Testis (tissue), 2 donors: ENCODE results near the gene WFDC5.

Source experiments
- CTCF ChIP-seq, 3 experiments: fragments of 450-650 bp in 2 of 3; fragments of 200-600 bp in 1 of 3; sonication (generic) in 1 of 3; IDR thresholded peaks; one replicate each; pipeline ENCODE4 v1.5.1; 2016 to 2019; ENCODE audit warnings: antibody characterized with exemption in 3 of 3, mild to moderate bottlenecking in 2 of 3, moderate library complexity in 1 of 3
- POLR2A ChIP-seq: fragments of 450-650 bp; IDR thresholded peaks from one replicate; pipeline ENCODE4 v1.6.1; 2017; ENCODE audit warnings: antibody characterized with exemption, mild to moderate bottlenecking, moderate library complexity

- TF ChIP-seq POLR2A (no peak), CTCF (IDR thresholded peaks at IDR 0.05) (no peak)
Measured at GRCh38 chr20:45149062-45149461, 34.1 kb upstream of the WFDC5 start.
